Activated T-cell treated with anti-CD3 and anti-CD28 coated beads, Interleukin-2, amount 50 U/mL, for 1 hour (primary cell): Measurements from ENCODE around the gene TTC23.
"Not testable (repeated sequence)": the region's sequence is repeated elsewhere in the genome, so short reads cannot be mapped to it uniquely, and the experiment has no call there.

Experiments
- DNase-seq: peaks from one replicate; pipeline ENCODE4 v3.0.0-alpha.2; 2020

The TTC23 gene

GRCh38 chr15:99118258-99118632, 131.1 kb downstream of the TTC23 start:
- DNase-seq: no peak

GRCh38 chr15:99117563-99118257, 131.7 kb downstream of the TTC23 start:
- no peak for DNase-seq

GRCh38 chr15:99117111-99117510, 132.3 kb downstream of the TTC23 start:
- DNase-seq: no peak

GRCh38 chr15:99115300-99116215, 133.8 kb downstream of the TTC23 start:
- DNase-seq: no peak

GRCh38 chr15:99114511-99115299, 134.7 kb downstream of the TTC23 start:
- no peak for DNase-seq

GRCh38 chr15:99113547-99114271, 135.7 kb downstream of the TTC23 start:
- DNase-seq: no peak

GRCh38 chr15:99111641-99112040, 137.7 kb downstream of the TTC23 start:
- DNase-seq: not testable (repeated sequence)

- DNase-seq: no peak
Observed at GRCh38 chr15:99110581-99111320, 138.6 kb downstream of the TTC23 start.

GRCh38 chr15:99110093-99110492, 139.3 kb downstream of the TTC23 start:
- no peak for DNase-seq

GRCh38 chr15:99109555-99110021, 139.8 kb downstream of the TTC23 start:
- no peak for DNase-seq

- DNase-seq: no peak
Observed at GRCh38 chr15:99108993-99109392, 140.4 kb downstream of the TTC23 start.

GRCh38 chr15:99106417-99107220, 142.8 kb downstream of the TTC23 start:
- DNase-seq: no peak

- peak; percentile 31 for DNase-seq
Observed at GRCh38 chr15:99105514-99106341, 143.7 kb downstream of the TTC23 start.

- DNase-seq: peak; percentile 26
Observed at GRCh38 chr15:99104788-99105513, 144.4 kb downstream of the TTC23 start, which contains the start of gene SYNM. SYNM (plus strand) TSS chr15:99105080; CDS start chr15:99105200, 120 bp downstream.

- DNase-seq: no peak
Observed at GRCh38 chr15:99103279-99103678, 146.1 kb downstream of the TTC23 start.

- no peak for DNase-seq
Observed at GRCh38 chr15:99102332-99103235, 146.8 kb downstream of the TTC23 start.

- DNase-seq: no peak
Observed at GRCh38 chr15:99101501-99101900, 147.9 kb downstream of the TTC23 start.
